GM19043 (cell line): ENCODE measurements around the gene NEDD4.
"Not testable (repeated sequence)": the region's sequence is repeated elsewhere in the genome, so short reads cannot be mapped to it uniquely, and the experiment has no call there.

ENCODE experiments used
- ATAC-seq: cut with Tn5 transposase; IDR thresholded peaks from one replicate; pipeline ENCODE4 v1.9.1; 2021; ENCODE audit warnings: low read depth; ENCODE audit not compliant: unreplicated experiment

The NEDD4 gene

GRCh38 chr15:55791551-55792400 lies 201.6 kb downstream of the NEDD4 start:
- no peak for ATAC-seq

- ATAC-seq: no peak
Measured at GRCh38 chr15:55789066-55789660, 204.2 kb downstream of the NEDD4 start.

- ATAC-seq: no peak
Measured at GRCh38 chr15:55786341-55786740, 207.1 kb downstream of the NEDD4 start.

GRCh38 chr15:55785593-55785992 lies 207.8 kb downstream of the NEDD4 start:
- ATAC-seq: not testable (repeated sequence)

- no peak for ATAC-seq
Measured at GRCh38 chr15:55784286-55784685, 209.1 kb downstream of the NEDD4 start.

DNA sequence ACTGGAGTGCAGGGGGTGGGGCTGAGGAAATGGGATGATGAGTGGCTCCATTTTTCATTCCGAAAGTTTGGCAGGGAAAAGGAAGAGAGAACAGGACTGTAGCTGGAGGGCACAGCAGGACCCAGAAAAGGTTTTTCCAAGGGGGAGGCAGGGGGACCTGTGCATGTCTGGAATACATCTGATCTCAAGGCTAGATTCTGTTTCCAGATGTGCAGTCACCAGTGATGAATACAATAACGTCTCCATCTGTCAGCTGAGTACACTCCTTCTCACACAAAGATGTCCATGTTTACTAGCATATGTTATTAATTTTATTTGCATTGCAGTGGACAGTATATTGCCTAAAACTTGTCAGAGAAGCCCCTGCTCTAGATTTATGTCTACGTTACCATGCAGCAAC lies 210.5 kb downstream of the NEDD4 start:
- no peak for ATAC-seq

DNA sequence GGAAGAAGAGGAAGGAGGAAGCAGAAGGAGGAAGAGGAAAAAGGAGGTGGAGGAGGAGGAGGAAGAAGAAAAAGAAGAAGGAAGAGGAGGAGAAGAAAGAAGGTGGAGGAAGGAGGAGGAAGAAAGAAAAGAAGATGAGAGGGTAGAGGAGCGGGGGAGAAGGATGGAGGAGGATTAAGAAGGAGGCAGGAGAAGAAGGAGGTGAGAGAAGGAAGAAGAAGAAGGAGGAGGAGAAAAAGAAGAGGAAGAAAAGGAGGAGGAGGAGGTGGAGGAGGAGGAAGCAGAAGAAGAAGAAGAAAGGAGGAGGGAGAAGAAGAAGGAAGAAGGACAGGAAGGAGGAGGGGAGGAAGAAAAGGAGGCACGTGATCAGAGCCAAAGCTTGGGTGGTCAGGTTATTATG lies 213.1 kb downstream of the NEDD4 start:
- ATAC-seq: no peak

GRCh38 chr15:55778932-55779331 lies 214.5 kb downstream of the NEDD4 start:
- no peak for ATAC-seq
